ENCODE data around the gene COG5.

DNA sequence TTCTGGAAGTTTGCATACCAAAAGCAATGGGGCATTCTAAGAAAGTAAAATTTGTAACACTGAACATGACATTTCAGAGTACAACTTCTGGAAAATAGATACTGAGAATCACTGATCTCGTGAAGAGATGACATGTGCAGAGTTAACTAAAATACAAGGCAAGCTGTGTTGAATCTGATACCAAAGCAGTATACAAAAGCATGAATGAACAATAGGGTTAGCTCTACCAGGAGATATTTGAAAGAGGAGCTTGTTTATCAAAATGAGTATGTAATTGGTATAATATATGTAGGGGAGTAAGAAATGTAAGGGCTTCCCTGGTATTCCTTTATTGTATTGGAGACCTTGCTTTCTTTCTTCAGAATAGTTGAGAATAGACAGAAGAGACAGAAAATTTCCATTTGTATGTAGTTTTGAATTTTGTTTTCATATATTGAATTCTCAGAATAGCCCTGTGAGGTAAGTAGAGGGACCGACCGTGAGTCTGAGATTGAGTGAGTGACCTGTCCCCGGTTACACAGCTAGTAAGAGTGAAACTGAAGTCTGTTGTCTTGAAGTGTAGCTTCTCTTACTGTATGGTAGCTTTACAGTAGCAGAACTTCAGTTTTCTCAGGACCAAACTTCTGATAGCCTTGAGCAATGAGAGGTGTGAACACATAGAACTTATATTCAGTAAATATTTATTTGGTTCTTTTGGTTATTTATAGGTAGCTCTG lies 389.9 kb downstream of the COG5 start:
- TF ChIP-seq, protein P1, sequence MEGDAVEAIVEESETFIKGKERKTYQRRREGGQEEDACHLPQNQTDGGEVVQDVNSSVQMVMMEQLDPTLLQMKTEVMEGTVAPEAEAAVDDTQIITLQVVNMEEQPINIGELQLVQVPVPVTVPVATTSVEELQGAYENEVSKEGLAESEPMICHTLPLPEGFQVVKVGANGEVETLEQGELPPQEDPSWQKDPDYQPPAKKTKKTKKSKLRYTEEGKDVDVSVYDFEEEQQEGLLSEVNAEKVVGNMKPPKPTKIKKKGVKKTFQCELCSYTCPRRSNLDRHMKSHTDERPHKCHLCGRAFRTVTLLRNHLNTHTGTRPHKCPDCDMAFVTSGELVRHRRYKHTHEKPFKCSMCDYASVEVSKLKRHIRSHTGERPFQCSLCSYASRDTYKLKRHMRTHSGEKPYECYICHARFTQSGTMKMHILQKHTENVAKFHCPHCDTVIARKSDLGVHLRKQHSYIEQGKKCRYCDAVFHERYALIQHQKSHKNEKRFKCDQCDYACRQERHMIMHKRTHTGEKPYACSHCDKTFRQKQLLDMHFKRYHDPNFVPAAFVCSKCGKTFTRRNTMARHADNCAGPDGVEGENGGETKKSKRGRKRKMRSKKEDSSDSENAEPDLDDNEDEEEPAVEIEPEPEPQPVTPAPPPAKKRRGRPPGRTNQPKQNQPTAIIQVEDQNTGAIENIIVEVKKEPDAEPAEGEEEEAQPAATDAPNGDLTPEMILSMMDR (conservative IDR thresholded peaks at IDR 0.05; ENCODE audit: low read depth in 2 of 2), result no peak
- TF ChIP-seq JUNB (IDR thresholded peaks at IDR 0.05; ENCODE audit: unreplicated experiment) (no peak), EZH2 (IDR thresholded peaks at IDR 0.05; ENCODE audit: low read depth, unreplicated experiment) (no peak), REST (IDR thresholded peaks at IDR 0.05; ENCODE audit: unreplicated experiment) (no peak), EZH2phosphoT487 (IDR thresholded peaks at IDR 0.05; ENCODE audit: unreplicated experiment) (no peak), POLR2AphosphoS5 (IDR thresholded peaks at IDR 0.05; ENCODE audit: low read depth) (no peak), ZNF462 (CRISPR knock-in tag; IDR thresholded peaks at IDR 0.05) (no peak), NANOG (IDR thresholded peaks at IDR 0.05; ENCODE audit: borderline replicate concordance) (no peak), ZNF114 (CRISPR knock-in tag; IDR thresholded peaks at IDR 0.05) (no peak), CREB1 (CRISPR knock-in tag; IDR thresholded peaks at IDR 0.05; ENCODE audit: low read depth) (no peak), STAT1 (IDR thresholded peaks at IDR 0.05; ENCODE audit: unreplicated experiment) (no peak), ZNF331 (CRISPR knock-in tag; IDR thresholded peaks at IDR 0.05; ENCODE audit: low read depth) (no peak)
- TF ChIP-seq, protein P2, sequence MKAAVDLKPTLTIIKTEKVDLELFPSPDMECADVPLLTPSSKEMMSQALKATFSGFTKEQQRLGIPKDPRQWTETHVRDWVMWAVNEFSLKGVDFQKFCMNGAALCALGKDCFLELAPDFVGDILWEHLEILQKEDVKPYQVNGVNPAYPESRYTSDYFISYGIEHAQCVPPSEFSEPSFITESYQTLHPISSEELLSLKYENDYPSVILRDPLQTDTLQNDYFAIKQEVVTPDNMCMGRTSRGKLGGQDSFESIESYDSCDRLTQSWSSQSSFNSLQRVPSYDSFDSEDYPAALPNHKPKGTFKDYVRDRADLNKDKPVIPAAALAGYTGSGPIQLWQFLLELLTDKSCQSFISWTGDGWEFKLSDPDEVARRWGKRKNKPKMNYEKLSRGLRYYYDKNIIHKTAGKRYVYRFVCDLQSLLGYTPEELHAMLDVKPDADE (IDR thresholded peaks at IDR 0.05), result no peak
